HepG2 (cell line): ENCODE data around the gene DYNC2LI1. TPM values are rescaled to one million over a fixed set of nuclear protein-coding genes. Genes with fewer than 3 reads are reported as not detected.
A peak's percentile ranks its signal among the peaks of the same experiment; 100 is the strongest.

ENCODE experiments used
- ATAC-seq: fragments of 200-7000 bp; cut with Tn5 transposase; 3 replicates; pipeline ENCODE4 v1.9.1; 2020; ENCODE audit warnings: mild to moderate bottlenecking, moderate library complexity
- BruUV-seq: library from RNA; stranded (reverse); fragments of 400-500 nt; replicated peaks from 2 replicates; lab custom pipeline; 2021; lab: Mats Ljungman, UMichigan
- CTCF ChIA-PET: fragments of 300-600 bp; formaldehyde crosslinking; extraction: SDS; loops from one replicate; lab custom pipeline; 2021; ENCODE audit warnings: low total read pairs, inconsistent platforms, low intra/inter-chr PET ratio; lab: Yijun Ruan, JAX
- POLR2A ChIA-PET: fragments of 350-600 bp; sonication (Branson Sonifier 250); formaldehyde crosslinking; loops from one replicate; lab custom pipeline; 2020; ENCODE audit warnings: antibody characterized with exemption, inconsistent platforms; lab: Yijun Ruan, JAX
- DNase-seq: peaks from one replicate; pipeline ENCODE4 v3.0.0-alpha.2; 2015; ENCODE audit warnings: low spot score
- FAIRE-seq: peaks from 3 replicates; lab custom pipeline; 2011; peaks lifted over from hg19 to GRCh38; lab: Jason Lieb, UNC
- H2AFZ ChIP-seq: one replicate; pipeline ENCODE4 v1.6.1; 2011; ENCODE audit warnings: low read length, inconsistent platforms
- H3K27ac ChIP-seq: fragments of 300-600 bp; 3 replicates; pipeline ENCODE4 v1.8.0; 2011; ENCODE audit warnings: mixed run types, mild to moderate bottlenecking, mixed read lengths, low read length, inconsistent platforms; ENCODE audit not compliant: insufficient read depth; ENCODE audit errors: extremely low read length
- H3K27me3 ChIP-seq, 2 experiments: fragments of 200-600 bp in 1 of 2; 2 replicates in 1 of 2; 3 replicates in 1 of 2; pipeline versions ENCODE4 v1.6.0 to v1.8.0; 2011; ENCODE audit warnings: low read length in 2 of 2, mild to moderate bottlenecking in 2 of 2, moderate library complexity in 2 of 2, inconsistent platforms in 1 of 2; ENCODE audit not compliant: insufficient read depth in 2 of 2, control insufficient read depth in 1 of 2
- H3K36me3 ChIP-seq, 2 experiments: fragments of 200-600 bp in 1 of 2; replicated peaks in 1 of 2; 2 replicates in 1 of 2; 3 replicates in 1 of 2; pipeline versions ENCODE4 v1.5.1 to v1.8.0; 2011; ENCODE audit warnings: low read length in 2 of 2, inconsistent platforms in 1 of 2; ENCODE audit not compliant: insufficient read depth in 2 of 2, control insufficient read depth in 1 of 2
- H3K4me1 ChIP-seq: 2 replicates; pipeline ENCODE4 v1.5.1; 2012; ENCODE audit warnings: low read length, inconsistent platforms; ENCODE audit not compliant: insufficient read depth
- H3K4me2 ChIP-seq: 2 replicates; pipeline ENCODE4 v1.6.0; 2011; ENCODE audit warnings: low read depth, low read length, inconsistent platforms
- H3K4me3 ChIP-seq, 3 experiments: fragments of 200-600 bp in 1 of 3; sonication (generic), shearing (Covaris generic) in 1 of 3; replicated peaks in 1 of 3; 2 replicates each; pipeline ENCODE4 v1.5.1; 2011 to 2016; ENCODE audit warnings: low read length in 3 of 3, inconsistent platforms in 2 of 3, low read depth in 2 of 3, mild to moderate bottlenecking in 2 of 3, control low read depth in 1 of 3, mixed read lengths in 1 of 3; ENCODE audit not compliant: insufficient read depth in 1 of 3
- H3K79me2 ChIP-seq: one replicate; pipeline ENCODE4 v1.6.1; 2011; ENCODE audit warnings: low read length, inconsistent platforms; ENCODE audit not compliant: insufficient read depth
- H3K9ac ChIP-seq: 2 replicates; pipeline ENCODE4 v1.6.0; 2011; ENCODE audit warnings: mild to moderate bottlenecking, low read depth, low read length, inconsistent platforms; ENCODE audit not compliant: insufficient read depth
- H3K9me3 ChIP-seq: 2 replicates; pipeline ENCODE4 v1.5.1; 2012; ENCODE audit warnings: mild to moderate bottlenecking, low read length
- H4K20me1 ChIP-seq: 2 replicates; pipeline ENCODE4 v1.6.0; 2011; ENCODE audit warnings: inconsistent platforms, mild to moderate bottlenecking, low read length, moderate library complexity; ENCODE audit not compliant: insufficient read depth
- CAMTA2 ChIP-seq: sonication (generic); formaldehyde crosslinking; IDR thresholded peaks from 2 replicates; pipeline ENCODE4 v1.4.0; 2020; ENCODE audit warnings: mild to moderate bottlenecking, missing genetic modification reagents, borderline replicate concordance
- HNRNPLL ChIP-seq: fragments of 200-400 bp; formaldehyde crosslinking; IDR thresholded peaks from 2 replicates; pipeline ENCODE4 v1.6.1; 2017; ENCODE audit warnings: mild to moderate bottlenecking, low read depth, low read length; ENCODE audit not compliant: poor library complexity, severe bottlenecking
- HOXA7 ChIP-seq: sonication (generic); formaldehyde crosslinking; IDR thresholded peaks from 2 replicates; pipeline ENCODE4 v1.8.1; 2022; ENCODE audit warnings: mild to moderate bottlenecking, missing genetic modification reagents, moderate library complexity
- KDM2A ChIP-seq: sonication (generic); formaldehyde crosslinking; IDR thresholded peaks from 2 replicates; pipeline ENCODE4 v1.4.0; 2020; ENCODE audit warnings: low read depth, missing genetic modification reagents, borderline replicate concordance
- MTF1 ChIP-seq: sonication (generic); formaldehyde crosslinking; IDR thresholded peaks from 2 replicates; pipeline ENCODE4 v1.5.0; 2020; ENCODE audit warnings: missing genetic modification reagents
- MTF2 ChIP-seq: sonication (generic); formaldehyde crosslinking; IDR thresholded peaks from 2 replicates; pipeline ENCODE4 v1.5.0; 2020; ENCODE audit warnings: missing genetic modification reagents, borderline replicate concordance
- NR1H2 ChIP-seq: sonication (generic); formaldehyde crosslinking; IDR thresholded peaks from 2 replicates; pipeline ENCODE4 v1.8.1; 2022; ENCODE audit warnings: low read depth, missing genetic modification reagents, borderline replicate concordance
- SOX6 ChIP-seq, 2 experiments: fragments of 450-650 bp in 1 of 2; sonication (generic) in 1 of 2; formaldehyde crosslinking in 1 of 2; IDR thresholded peaks; 2 replicates each; pipeline versions ENCODE4 v1.4.0 to v1.6.1; 2017 to 2020; ENCODE audit warnings: antibody characterized with exemption in 1 of 2, mild to moderate bottlenecking in 1 of 2, missing genetic modification reagents in 1 of 2
- SP2 ChIP-seq: sonication (generic); formaldehyde crosslinking; IDR thresholded peaks from 2 replicates; pipeline ENCODE4 v1.5.1; 2020; ENCODE audit warnings: mild to moderate bottlenecking, missing genetic modification reagents
- TAF15 ChIP-seq: fragments of 200-400 bp; formaldehyde crosslinking; IDR thresholded peaks from one replicate; pipeline ENCODE4 v1.6.1; 2018; ENCODE audit warnings: mild to moderate bottlenecking, low read depth, low read length; ENCODE audit not compliant: poor library complexity, severe bottlenecking
- ZEB1 ChIP-seq: IDR thresholded peaks from 2 replicates; pipeline ENCODE4 v1.6.1; 2012; ENCODE audit warnings: mild to moderate bottlenecking, low read depth, inconsistent platforms; ENCODE audit not compliant: insufficient replicate concordance
- ZNF121 ChIP-seq: sonication (generic); formaldehyde crosslinking; IDR thresholded peaks from 2 replicates; pipeline ENCODE4 v1.5.0; 2020; ENCODE audit warnings: mild to moderate bottlenecking, missing genetic modification reagents
- ZNF598 ChIP-seq: sonication (generic); formaldehyde crosslinking; IDR thresholded peaks from 2 replicates; pipeline ENCODE4 v1.5.1; 2020; ENCODE audit warnings: mild to moderate bottlenecking, missing genetic modification reagents, borderline replicate concordance
- ZNF607 ChIP-seq: sonication (generic); formaldehyde crosslinking; IDR thresholded peaks from 2 replicates; pipeline ENCODE4 v1.5.1; 2020; ENCODE audit warnings: missing genetic modification reagents, mild to moderate bottlenecking, borderline replicate concordance
- ZNF883 ChIP-seq: sonication (generic); formaldehyde crosslinking; IDR thresholded peaks from 2 replicates; pipeline ENCODE4 v1.5.1; 2020; ENCODE audit warnings: mild to moderate bottlenecking, missing genetic modification reagents; ENCODE audit errors: not compliant biosample characterization
- ZSCAN30 ChIP-seq: sonication (generic); formaldehyde crosslinking; IDR thresholded peaks from 2 replicates; pipeline ENCODE4 v1.5.0; 2020; ENCODE audit warnings: mild to moderate bottlenecking, missing genetic modification reagents
- WGBS: methylation state at CpG from one replicate; pipeline ENCODE4 v1.1.6; 2017; ENCODE audit warnings: low lambda C conversion rate; 5-methylcytosine and 5-hydroxymethylcytosine counted together
- in situ Hi-C: cut with HindIII; loops from 2 replicates; pipeline ENCODE4 v1.10.0; 2017; ENCODE audit warnings: low pct_unique_long_range_greater_than_20kb; ENCODE audit not compliant: extremely low pct_ligation_motif_present
- intact Hi-C: fragments of 100-400 bp; cut with micrococcal nuclease; formaldehyde crosslinking; loops from one replicate; pipeline ENCODE4 v1.10.0; 2022; ENCODE audit not compliant: unreplicated experiment
- polyA plus RNA-seq, 8 experiments: library from polyadenylated mRNA; depleted of rRNA in 3 of 8; stranded (reverse) in 7 of 8; unstranded in 1 of 8; fragments of >200 nt; fragmentation: Illumina TruSeq in 4 of 8; extraction: Trizol in 4 of 8; gene quantifications; 2 replicates each; pipeline versions ENCODE4 v1.2.1 to v1.2.3, GENCODE V29; 2011 to 2016; ENCODE audit warnings: low read depth in 4 of 8, missing spikeins in 1 of 8, mixed read lengths in 1 of 8; ENCODE audit not compliant: insufficient read depth in 1 of 8
- total RNA-seq, 5 experiments: library from RNA; depleted of rRNA; stranded (reverse); fragments of >200 nt; fragmentation: Illumina TruSeq; extraction: Trizol; gene quantifications; 2 replicates each; pipeline ENCODE4 v1.2.3, GENCODE V29; 2016; ENCODE audit warnings: low read depth in 1 of 5
- TF ChIP-seq, protein P1 (sequence below): sonication (generic); formaldehyde crosslinking; IDR thresholded peaks from 2 replicates; pipeline ENCODE4 v1.4.0; 2020; ENCODE audit warnings: mild to moderate bottlenecking, missing genetic modification reagents
- TF ChIP-seq, protein P2 (sequence below): sonication (generic); formaldehyde crosslinking; IDR thresholded peaks from 2 replicates; pipeline ENCODE4 v1.4.0; 2020; ENCODE audit warnings: missing genetic modification reagents, borderline replicate concordance

Gene DYNC2LI1
- total and polyA plus RNA-seq, 2 of the 13 experiments (the other 11 are each of a cell fraction or from before 2014, with no cell fraction given): 16.9 to 23.2 TPM

DNA sequence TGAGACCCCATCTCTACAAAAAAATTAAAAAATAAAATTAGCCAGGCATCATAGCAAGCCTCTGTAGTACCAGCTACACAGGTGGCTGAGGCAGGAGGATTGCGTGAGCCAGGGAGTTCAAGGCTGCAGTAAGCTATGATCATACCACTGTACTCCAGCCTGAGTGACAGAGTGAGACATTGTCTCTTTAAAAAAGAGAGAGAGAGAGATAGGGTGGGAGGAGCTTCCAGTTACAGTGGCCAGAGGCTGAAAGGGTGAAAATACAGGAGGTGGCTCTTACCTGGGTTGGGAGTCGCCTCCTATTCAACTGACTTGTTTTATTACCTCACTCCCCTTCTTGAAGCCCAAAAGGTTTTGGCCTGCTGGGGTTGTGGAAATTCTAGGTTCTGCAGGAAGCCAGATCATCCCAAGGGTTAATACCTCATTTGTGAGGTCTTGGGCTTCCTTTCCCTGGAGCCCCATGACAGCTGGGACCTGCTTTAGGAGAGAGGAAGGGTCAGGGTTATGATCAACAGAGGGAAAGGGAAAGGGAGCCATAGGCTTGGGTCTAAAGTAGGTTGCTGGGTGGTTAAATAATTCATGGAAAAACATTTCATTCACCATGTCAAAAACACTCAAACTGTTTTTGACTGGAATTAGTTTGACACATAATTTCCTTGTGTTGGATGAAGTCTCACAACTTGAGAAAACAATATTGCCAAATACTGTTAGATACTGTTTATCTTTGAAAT, 17.4 kb downstream of the DYNC2LI1 start (continued):
- TF ChIP-seq ZEB1: no peak
- no peak for TF ChIP-seq NR1H2 (CRISPR knock-in tag)
- no peak for TF ChIP-seq ZNF883 (CRISPR knock-in tag)
- peak; percentile 0 for TF ChIP-seq ZNF121
- no peak for TF ChIP-seq SP2 (CRISPR knock-in tag)
- no peak for TF ChIP-seq ZSCAN30 (CRISPR knock-in tag)
- no peak for TF ChIP-seq KDM2A (CRISPR knock-in tag)
- TF ChIP-seq CAMTA2: no peak
- TF ChIP-seq, protein P1, sequence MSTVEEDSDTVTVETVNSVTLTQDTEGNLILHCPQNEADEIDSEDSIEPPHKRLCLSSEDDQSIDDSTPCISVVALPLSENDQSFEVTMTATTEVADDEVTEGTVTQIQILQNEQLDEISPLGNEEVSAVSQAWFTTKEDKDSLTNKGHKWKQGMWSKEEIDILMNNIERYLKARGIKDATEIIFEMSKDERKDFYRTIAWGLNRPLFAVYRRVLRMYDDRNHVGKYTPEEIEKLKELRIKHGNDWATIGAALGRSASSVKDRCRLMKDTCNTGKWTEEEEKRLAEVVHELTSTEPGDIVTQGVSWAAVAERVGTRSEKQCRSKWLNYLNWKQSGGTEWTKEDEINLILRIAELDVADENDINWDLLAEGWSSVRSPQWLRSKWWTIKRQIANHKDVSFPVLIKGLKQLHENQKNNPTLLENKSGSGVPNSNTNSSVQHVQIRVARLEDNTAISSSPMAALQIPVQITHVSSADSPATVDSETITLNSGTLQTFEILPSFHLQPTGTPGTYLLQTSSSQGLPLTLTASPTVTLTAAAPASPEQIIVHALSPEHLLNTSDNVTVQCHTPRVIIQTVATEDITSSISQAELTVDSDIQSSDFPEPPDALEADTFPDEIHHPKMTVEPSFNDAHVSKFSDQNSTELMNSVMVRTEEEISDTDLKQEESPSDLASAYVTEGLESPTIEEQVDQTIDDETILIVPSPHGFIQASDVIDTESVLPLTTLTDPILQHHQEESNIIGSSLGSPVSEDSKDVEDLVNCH (CRISPR knock-in tag): no peak

DNA sequence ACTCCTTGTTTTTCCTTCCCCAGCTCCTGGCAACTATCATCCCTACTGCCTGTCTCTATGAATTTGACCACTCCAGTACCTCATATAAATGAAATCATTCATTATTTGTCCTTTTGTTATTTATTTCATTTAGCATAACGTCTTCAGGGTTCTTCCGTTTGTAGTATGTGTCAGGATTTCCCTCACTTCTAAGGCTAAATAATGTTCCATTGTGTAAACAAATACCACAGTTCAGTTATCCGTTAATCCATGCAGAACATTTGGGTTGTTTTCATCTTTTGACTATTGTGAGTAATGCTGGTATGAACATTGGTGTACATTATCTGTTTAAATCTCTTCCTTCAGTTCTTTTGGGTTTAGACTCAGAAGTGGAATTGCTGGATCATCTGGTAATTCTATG, 18.8 kb downstream of the DYNC2LI1 start:
- no peaks in the 10 kb centered on the region for H4K20me1 ChIP-seq
- H3K27ac ChIP-seq: no peak overlapping the region
- H3K4me2 ChIP-seq: no peak overlapping the region
- ChIA-PET CTCF (no interaction called here), POLR2A (interaction anchor here (0.6 kb wide), 1 partner anchor 39 kb away, joined by 3 read pairs; no protein-coding TSS in a partner anchor)
- no TSS peak for BruUV-seq
- H3K36me3 ChIP-seq: no peaks in the 10 kb centered on the region
- H3K9me3 ChIP-seq: no peaks in the 10 kb centered on the region
- whole genome bisulfite sequencing: 80% methylated on average over 3 of the region's 3 CpGs
- no peak for ATAC-seq
- no peaks in the 10 kb centered on the region for H3K79me2 ChIP-seq
- peak; percentile 49 for FAIRE-seq
- no peak overlapping the region for H3K4me3 ChIP-seq
- in situ Hi-C loops: no loop called here
- TF ChIP-seq SOX6 (IDR thresholded peaks at IDR 0.05) (no peak), SOX6 (CRISPR knock-in tag; IDR thresholded peaks at IDR 0.05) (no peak), ZNF607 (CRISPR knock-in tag) (no peak), MTF2 (no peak), HNRNPLL (no peak), TAF15 (no peak), HOXA7 (CRISPR knock-in tag) (no peak), MTF1 (CRISPR knock-in tag) (no peak), ZNF598 (CRISPR knock-in tag) (no peak)
- TF ChIP-seq, protein P2, sequence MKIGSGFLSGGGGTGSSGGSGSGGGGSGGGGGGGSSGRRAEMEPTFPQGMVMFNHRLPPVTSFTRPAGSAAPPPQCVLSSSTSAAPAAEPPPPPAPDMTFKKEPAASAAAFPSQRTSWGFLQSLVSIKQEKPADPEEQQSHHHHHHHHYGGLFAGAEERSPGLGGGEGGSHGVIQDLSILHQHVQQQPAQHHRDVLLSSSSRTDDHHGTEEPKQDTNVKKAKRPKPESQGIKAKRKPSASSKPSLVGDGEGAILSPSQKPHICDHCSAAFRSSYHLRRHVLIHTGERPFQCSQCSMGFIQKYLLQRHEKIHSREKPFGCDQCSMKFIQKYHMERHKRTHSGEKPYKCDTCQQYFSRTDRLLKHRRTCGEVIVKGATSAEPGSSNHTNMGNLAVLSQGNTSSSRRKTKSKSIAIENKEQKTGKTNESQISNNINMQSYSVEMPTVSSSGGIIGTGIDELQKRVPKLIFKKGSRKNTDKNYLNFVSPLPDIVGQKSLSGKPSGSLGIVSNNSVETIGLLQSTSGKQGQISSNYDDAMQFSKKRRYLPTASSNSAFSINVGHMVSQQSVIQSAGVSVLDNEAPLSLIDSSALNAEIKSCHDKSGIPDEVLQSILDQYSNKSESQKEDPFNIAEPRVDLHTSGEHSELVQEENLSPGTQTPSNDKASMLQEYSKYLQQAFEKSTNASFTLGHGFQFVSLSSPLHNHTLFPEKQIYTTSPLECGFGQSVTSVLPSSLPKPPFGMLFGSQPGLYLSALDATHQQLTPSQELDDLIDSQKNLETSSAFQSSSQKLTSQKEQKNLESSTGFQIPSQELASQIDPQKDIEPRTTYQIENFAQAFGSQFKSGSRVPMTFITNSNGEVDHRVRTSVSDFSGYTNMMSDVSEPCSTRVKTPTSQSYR (CRISPR knock-in tag): no peak
- intact Hi-C loops: no loop called here
- no peak for DNase-seq
- H2AFZ ChIP-seq: no peak overlapping the region
- peaks cover 10% of the 10 kb centered on the region for H3K4me1 ChIP-seq
- no peaks in the 10 kb centered on the region for H3K27me3 ChIP-seq
- no peak overlapping the region for H3K9ac ChIP-seq
